Left ventricle myocardium inferior (tissue), 1 donor: ENCODE measurements around the gene MAN2A2. TPM values are rescaled to one million over a fixed set of nuclear protein-coding genes. Genes with fewer than 3 reads are reported as not detected.

Experiments
- DNase-seq: peaks from one replicate; pipeline ENCODE4 v3.0.0-alpha.2; 2020
- H3K27ac ChIP-seq: fragments of 200-600 bp; replicated peaks from 2 replicates; pipeline ENCODE4 v1.8.0; 2021
- H3K27me3 ChIP-seq: fragments of 200-600 bp; 2 replicates; pipeline ENCODE4 v1.8.0; 2021; ENCODE audit warnings: low read depth
- H3K36me3 ChIP-seq: fragments of 200-600 bp; 2 replicates; pipeline ENCODE4 v1.8.0; 2021
- H3K4me1 ChIP-seq: fragments of 200-600 bp; 2 replicates; pipeline ENCODE4 v1.8.0; 2021
- H3K4me3 ChIP-seq: fragments of 200-600 bp; 2 replicates; pipeline ENCODE4 v1.8.0; 2021; ENCODE audit warnings: mild to moderate bottlenecking, moderate library complexity
- H3K9me3 ChIP-seq: fragments of 200-600 bp; replicated peaks from 2 replicates; pipeline ENCODE4 v1.8.0; 2021
- intact Hi-C: fragments of 100-400 bp; cut with micrococcal nuclease; formaldehyde crosslinking; loops from one replicate; pipeline ENCODE4 v1.11.0; 2022
- total RNA-seq: library from RNA; stranded (reverse); fragmentation: NEBNext Ultra II Directional; extraction: Animal tissue kit (Norgen Biotek cat#: 25700); gene quantifications from one replicate; pipeline ENCODE4 v1.2.1, GENCODE V29; 2021
- TF ChIP-seq, protein P1 (sequence below): fragments of 200-600 bp; IDR thresholded peaks from 2 replicates; pipeline ENCODE4 v1.8.0; 2021; ENCODE audit warnings: antibody characterized with exemption, mild to moderate bottlenecking, borderline replicate concordance
- donor health status: DM: no; HTN: yes; CAD: no; lungs with severe emphysema.

Gene MAN2A2
- total RNA-seq, 1 donor from 2014 or later = 95.4 TPM

DNA sequence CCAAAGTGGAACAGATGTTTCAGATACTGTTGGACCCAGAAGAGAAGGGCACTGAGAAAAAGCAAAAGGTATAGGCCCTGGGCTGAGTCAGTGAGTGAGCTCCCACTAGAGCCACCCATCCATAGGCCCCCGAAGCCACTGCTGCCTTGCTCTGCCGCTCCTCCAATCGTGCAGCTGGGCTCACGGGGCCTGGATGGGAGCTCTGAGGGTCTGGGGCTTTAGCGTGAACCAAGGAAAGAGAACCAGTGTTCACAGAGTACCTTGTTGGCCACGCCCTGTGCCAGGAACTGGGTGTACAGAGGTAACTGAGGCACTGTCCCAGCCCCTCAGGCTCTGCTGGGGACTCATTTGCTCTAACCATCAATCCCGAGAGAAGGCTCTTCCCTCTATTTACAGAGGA lies 36.7 kb downstream of the MAN2A2 start:
- Histone ChIP-seq H3K27me3 (no peaks in the 10 kb centered on the region), H3K4me1 (peaks cover 22% of the 10 kb centered on the region), H3K9me3 (no peaks in the 10 kb centered on the region), H3K27ac (no peak overlapping the region), H3K4me3 (no peak overlapping the region), H3K36me3 (peaks cover 66% of the 10 kb centered on the region)
- TF ChIP-seq, protein P1, sequence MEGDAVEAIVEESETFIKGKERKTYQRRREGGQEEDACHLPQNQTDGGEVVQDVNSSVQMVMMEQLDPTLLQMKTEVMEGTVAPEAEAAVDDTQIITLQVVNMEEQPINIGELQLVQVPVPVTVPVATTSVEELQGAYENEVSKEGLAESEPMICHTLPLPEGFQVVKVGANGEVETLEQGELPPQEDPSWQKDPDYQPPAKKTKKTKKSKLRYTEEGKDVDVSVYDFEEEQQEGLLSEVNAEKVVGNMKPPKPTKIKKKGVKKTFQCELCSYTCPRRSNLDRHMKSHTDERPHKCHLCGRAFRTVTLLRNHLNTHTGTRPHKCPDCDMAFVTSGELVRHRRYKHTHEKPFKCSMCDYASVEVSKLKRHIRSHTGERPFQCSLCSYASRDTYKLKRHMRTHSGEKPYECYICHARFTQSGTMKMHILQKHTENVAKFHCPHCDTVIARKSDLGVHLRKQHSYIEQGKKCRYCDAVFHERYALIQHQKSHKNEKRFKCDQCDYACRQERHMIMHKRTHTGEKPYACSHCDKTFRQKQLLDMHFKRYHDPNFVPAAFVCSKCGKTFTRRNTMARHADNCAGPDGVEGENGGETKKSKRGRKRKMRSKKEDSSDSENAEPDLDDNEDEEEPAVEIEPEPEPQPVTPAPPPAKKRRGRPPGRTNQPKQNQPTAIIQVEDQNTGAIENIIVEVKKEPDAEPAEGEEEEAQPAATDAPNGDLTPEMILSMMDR = no peak
- DNase-seq = no peak
- intact Hi-C loops = no loop called here

DNA sequence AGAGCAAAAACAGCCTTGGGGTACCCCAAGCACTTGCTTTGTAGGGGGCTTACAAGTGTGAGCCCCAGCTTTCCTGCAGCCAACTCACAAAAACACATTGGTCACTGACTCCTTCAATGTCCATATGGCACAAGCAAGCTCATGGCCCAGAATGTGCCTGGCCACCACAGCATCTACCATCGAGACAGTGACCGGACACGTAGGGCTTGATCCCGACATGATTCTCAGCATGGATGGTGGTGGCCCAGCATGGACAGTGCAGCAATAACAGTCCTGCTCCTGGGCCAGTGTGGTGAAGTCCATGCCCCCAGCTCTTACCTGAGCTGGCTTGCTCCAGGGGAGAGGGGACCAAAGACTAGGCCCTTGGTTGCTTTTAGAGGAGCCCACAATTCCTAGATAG lies 37.9 kb downstream of the MAN2A2 start:
- TF ChIP-seq, protein P1 = no peak
- H3K27me3 ChIP-seq = no peaks in the 10 kb centered on the region
- H3K4me1 ChIP-seq = peaks cover 10% of the 10 kb centered on the region
- H3K36me3 ChIP-seq = peaks cover 79% of the 10 kb centered on the region
- DNase-seq = no peak
- no peak overlapping the region for H3K27ac ChIP-seq
- intact Hi-C loops = no loop called here
- H3K4me3 ChIP-seq = no peak overlapping the region
- H3K9me3 ChIP-seq = no peaks in the 10 kb centered on the region

DNA sequence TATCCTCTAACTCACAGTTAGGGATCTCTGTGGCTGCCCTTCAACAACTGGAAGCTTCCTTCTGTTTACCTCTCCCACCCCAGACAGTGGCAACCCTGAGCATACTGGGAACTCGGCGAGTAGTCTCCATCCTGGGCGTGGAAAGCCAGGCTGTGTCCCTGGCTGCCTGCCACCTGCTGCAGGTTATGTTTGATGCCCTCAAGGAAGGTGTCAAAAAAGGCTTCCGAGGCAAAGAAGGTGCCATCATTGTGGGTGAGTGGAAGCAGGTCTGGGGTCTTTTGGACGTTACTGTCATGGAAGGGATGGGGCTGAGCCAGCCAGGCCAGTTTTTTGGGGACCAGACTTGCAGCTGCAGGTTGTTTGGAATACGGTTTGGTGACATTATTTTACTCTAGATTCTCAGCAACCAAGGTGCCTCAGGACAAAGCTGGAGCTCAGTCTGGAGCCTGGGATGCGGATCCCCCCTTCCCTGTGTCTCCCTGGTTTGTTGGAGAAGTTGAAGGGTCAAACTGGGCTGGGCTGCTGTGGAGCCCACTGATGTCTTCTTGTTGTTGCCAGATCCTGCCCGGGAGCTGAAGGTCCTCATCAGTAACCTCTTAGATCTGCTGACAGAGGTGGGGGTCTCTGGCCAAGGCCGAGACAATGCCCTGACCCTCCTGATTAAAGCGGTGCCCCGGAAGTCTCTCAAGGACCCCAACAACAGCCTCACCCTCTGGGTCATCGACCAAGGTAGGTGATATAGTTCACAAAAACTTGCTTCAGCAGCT lies 39.4 kb downstream of the MAN2A2 start:
- Histone ChIP-seq H3K4me3 (no peak overlapping the region), H3K27me3 (no peaks in the 10 kb centered on the region), H3K4me1 (no peaks in the 10 kb centered on the region), H3K27ac (no peak overlapping the region), H3K36me3 (peaks cover 93% of the 10 kb centered on the region), H3K9me3 (no peaks in the 10 kb centered on the region)
- intact Hi-C loops = no loop called here
- DNase-seq = no peak
- TF ChIP-seq, protein P1 = no peak

DNA sequence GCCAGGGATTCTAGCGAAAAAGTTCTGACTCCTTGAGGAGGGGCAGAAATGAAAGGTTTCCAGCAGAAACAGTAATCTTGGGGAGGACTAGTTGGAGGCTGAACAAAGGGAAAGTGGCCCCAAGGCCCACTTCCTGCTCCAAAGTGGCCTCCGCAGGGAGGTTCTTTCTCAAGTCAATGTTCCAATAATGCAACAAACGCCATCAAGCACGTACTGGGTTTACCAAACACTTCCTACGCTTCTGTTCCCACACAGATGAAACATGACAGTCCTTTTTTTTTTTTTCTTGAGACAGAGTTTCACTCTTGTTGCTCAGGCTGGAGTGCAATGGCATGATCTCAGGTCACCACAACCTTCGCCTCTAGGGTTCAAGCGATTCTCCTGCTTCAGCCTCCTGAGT lies 42.0 kb downstream of the MAN2A2 start:
- no peak for DNase-seq
- Histone ChIP-seq H3K36me3 (peaks cover 99% of the 10 kb centered on the region), H3K4me3 (no peak overlapping the region), H3K27me3 (no peaks in the 10 kb centered on the region), H3K27ac (no peak overlapping the region), H3K9me3 (no peaks in the 10 kb centered on the region), H3K4me1 (no peaks in the 10 kb centered on the region)
- TF ChIP-seq, protein P1 = no peak
- intact Hi-C loops = no loop called here

DNA sequence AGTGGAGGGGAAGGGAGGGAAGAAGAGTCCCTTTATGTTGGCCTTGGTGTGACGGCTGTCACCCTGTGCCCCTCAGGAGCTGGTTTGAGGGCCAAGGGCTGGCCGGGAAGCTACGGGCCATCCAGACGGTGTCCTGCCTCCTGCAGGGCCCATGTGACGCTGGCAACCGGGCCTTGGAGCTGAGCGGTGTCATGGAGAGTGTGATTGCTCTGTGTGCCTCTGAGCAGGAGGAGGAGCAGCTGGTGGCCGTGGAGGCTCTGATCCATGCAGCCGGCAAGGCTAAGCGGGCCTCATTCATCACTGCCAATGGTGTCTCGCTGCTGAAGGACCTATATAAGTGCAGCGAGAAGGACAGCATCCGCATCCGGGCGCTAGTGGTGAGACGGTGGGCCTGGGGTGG lies 43.4 kb downstream of the MAN2A2 start:
- intact Hi-C loops = no loop called here
- no peaks in the 10 kb centered on the region for H3K27me3 ChIP-seq
- H3K9me3 ChIP-seq = no peaks in the 10 kb centered on the region
- peaks cover 99% of the 10 kb centered on the region for H3K36me3 ChIP-seq
- no peaks in the 10 kb centered on the region for H3K4me1 ChIP-seq
- no peak for DNase-seq
- TF ChIP-seq, protein P1 = no peak
- no peak overlapping the region for H3K27ac ChIP-seq
- H3K4me3 ChIP-seq = no peak overlapping the region
